ENCODE measurements around the gene FGFRL1.

DNA sequence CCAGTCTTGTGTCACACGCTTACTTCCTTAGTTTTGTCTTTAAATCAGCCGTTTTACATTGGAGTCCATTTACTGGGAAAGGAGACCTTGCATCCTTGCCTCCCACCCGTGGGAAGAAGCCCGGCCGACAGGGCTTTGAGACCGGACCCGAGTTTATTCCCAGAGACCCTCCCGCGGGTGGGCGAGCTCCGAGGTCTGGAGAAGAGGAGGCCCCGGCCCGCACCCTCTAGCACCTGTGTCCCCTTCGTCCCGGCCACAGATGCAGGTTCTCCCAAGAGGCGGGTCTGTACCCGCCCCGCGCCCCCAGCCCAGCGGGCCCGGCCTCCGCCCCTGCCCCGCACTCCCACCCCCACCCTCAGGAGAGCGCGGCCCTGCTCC lies 14.4 kb upstream of the FGFRL1 start:
- no peak for TF ChIP-seq POLR2A (IDR thresholded peaks at IDR 0.05)
- TF ChIP-seq, protein P1, sequence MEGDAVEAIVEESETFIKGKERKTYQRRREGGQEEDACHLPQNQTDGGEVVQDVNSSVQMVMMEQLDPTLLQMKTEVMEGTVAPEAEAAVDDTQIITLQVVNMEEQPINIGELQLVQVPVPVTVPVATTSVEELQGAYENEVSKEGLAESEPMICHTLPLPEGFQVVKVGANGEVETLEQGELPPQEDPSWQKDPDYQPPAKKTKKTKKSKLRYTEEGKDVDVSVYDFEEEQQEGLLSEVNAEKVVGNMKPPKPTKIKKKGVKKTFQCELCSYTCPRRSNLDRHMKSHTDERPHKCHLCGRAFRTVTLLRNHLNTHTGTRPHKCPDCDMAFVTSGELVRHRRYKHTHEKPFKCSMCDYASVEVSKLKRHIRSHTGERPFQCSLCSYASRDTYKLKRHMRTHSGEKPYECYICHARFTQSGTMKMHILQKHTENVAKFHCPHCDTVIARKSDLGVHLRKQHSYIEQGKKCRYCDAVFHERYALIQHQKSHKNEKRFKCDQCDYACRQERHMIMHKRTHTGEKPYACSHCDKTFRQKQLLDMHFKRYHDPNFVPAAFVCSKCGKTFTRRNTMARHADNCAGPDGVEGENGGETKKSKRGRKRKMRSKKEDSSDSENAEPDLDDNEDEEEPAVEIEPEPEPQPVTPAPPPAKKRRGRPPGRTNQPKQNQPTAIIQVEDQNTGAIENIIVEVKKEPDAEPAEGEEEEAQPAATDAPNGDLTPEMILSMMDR (IDR thresholded peaks at IDR 0.05): no peak
- no peak for TF ChIP-seq EP300 (IDR thresholded peaks at IDR 0.05)
